Ovary (tissue), 3 donors: ENCODE results near the gene TBC1D3G.
"Not testable (repeated sequence)": the region's sequence is repeated elsewhere in the genome, so short reads cannot be mapped to it uniquely, and the experiment has no call there.

Source experiments
- EP300 ChIP-seq: sonication (generic); formaldehyde crosslinking; IDR thresholded peaks from one replicate; pipeline ENCODE4 v1.6.1; 2017; ENCODE audit warnings: antibody characterized with exemption
- POLR2A ChIP-seq: fragments of 450-650 bp; IDR thresholded peaks from one replicate; pipeline ENCODE4 v1.6.1; 2017; ENCODE audit warnings: antibody characterized with exemption, mild to moderate bottlenecking, moderate library complexity
- TF ChIP-seq, protein P1 (sequence below), 3 donors: fragments of 450-650 bp in 2 of 3; fragments of 200-600 bp in 1 of 3; IDR thresholded peaks; one replicate each; pipeline versions ENCODE4 v1.5.1 to v1.8.0; 2016 to 2022; ENCODE audit warnings: antibody characterized with exemption in 3 of 3, mild to moderate bottlenecking in 1 of 3
- donor health status: DM: no; HTN: no; CAD: no.

DNA sequence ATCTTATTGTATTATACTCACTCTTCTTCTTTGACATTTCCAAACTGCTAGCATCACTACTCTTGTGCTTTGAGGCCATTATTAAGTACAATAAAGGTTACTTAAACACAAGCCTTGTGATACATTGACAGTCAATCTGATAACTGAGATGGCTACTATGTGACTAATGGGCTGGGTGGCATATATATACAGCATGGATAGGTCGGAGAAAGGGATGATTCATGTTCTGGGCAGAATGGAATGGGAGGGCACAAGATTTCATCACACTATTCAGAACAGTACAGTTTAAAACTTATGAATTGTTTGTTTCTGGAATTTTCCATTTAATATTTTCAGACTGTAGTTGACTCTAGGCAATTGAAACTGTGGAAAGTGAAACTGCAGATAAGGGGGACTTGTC, 40.4 kb upstream of the TBC1D3G start:
- TF ChIP-seq, protein P1, sequence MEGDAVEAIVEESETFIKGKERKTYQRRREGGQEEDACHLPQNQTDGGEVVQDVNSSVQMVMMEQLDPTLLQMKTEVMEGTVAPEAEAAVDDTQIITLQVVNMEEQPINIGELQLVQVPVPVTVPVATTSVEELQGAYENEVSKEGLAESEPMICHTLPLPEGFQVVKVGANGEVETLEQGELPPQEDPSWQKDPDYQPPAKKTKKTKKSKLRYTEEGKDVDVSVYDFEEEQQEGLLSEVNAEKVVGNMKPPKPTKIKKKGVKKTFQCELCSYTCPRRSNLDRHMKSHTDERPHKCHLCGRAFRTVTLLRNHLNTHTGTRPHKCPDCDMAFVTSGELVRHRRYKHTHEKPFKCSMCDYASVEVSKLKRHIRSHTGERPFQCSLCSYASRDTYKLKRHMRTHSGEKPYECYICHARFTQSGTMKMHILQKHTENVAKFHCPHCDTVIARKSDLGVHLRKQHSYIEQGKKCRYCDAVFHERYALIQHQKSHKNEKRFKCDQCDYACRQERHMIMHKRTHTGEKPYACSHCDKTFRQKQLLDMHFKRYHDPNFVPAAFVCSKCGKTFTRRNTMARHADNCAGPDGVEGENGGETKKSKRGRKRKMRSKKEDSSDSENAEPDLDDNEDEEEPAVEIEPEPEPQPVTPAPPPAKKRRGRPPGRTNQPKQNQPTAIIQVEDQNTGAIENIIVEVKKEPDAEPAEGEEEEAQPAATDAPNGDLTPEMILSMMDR (IDR thresholded peaks at IDR 0.05) = not testable (repeated sequence)
- TF ChIP-seq EP300, POLR2A: not testable (repeated sequence)
